Limb (tissue), 2 donors: ENCODE results near the gene PPP2R3A.

Experiments
- DNase-seq, 2 donors: peaks; one replicate each; pipeline ENCODE4 v3.0.0-alpha.2; 2016; ENCODE audit errors: extremely low spot score in 2 of 2

Gene PPP2R3A

DNA sequence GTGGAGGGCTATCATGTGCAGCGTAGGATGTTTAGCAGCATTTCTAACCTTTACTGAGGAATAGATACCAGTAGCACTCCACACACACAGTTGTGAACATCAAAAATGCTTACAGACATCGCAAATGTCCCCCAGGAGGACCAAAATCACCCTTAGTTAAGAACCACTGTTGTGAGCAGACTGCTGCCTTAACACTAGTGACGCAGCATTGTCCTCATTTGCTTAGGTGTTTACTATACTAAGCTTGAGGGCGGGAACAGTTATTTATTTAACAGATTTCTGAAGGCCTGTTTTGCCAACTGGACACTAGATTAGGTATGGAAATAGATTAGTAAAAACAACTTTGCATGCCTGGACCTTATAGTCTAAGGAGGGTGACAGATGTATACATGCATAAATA, 2.3 kb downstream of the PPP2R3A start:
- no peak for DNase-seq

DNA sequence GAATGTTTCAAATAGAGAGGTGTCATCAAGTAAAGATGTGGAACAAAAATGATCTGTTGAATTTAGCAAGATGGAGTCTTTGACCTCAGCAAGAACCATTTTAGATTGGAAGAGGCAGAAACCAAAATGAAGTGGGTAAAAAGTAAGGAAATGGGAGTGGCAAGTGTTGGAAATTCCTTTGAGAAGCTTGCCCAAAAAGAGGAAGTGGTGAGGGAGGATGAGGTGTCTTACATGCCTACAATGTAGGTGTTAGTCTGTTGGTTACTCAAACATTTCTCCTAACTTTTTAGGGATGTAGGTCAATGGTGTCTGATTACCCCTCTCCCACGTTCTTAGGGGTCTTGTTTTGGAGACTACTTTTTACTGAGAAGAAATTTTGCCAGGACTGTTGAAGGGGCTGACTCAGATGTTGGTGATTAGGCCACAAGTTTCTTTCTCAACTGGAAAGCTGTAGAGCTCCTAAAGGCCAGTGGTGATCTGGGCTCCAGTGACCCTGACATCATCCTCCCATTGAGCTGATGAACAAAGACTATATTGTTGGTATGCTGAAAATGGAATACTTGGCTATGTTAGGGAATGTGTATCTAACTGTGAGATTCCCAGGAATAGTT, 5.1 kb downstream of the PPP2R3A start:
- no peak for DNase-seq

DNA sequence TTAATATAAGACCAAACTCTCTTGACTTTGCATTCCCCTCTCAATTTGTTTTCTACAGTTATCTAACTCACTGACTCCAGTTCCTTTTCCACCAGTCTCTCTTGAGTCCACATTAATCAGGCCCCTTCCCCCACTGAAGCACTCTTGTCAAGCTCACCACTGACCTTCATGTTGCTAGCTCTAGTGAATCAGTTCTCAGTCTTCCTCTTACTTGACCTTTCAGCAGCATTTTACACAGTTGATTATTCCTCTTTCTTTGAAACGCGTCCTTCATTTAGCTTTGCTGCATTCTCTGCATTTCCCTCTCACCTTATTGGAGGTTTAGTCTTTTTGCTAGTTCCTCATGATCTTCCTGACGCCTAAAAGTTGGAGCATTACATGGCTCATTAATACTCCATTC, 8.3 kb downstream of the PPP2R3A start:
- no peak for DNase-seq

DNA sequence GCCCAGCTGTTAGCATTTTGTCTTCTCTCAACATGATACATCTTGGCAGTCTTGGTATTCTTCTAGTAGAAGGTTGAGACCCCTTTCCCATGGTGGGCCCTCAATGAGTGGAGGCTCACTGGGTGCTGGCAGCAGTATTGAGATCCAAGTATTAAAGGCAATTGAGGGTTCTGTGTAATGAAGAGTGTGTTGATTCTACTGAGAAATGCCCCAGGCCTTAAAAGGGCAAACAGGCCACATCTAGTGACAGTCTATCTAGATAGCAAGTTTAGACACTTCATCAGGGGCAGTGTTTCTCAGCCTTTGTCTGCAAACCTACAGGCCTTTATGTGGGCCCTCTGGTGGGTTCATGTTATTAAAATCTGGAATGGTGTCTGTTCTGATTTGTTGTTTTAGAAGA, 9.5 kb downstream of the PPP2R3A start:
- no peak for DNase-seq

DNA sequence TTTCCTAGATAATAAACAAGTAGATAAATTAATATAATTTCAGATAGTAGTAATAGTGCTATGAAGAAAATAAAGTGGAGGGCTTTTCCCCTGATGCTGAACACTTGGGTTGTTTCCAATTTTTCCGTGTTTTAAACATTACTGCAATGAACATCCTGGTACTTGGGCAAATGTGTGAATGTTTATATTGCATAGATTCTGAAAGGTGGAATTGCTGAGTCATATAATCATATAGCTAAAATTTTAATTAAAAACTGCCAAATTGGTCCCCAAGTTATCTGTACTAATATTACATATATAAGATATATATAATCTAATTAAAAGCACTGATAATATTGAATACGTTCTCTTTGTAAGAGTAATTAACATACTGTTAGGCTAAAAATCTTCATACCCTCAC, 10.0 kb downstream of the PPP2R3A start:
- DNase-seq: no peak

DNA sequence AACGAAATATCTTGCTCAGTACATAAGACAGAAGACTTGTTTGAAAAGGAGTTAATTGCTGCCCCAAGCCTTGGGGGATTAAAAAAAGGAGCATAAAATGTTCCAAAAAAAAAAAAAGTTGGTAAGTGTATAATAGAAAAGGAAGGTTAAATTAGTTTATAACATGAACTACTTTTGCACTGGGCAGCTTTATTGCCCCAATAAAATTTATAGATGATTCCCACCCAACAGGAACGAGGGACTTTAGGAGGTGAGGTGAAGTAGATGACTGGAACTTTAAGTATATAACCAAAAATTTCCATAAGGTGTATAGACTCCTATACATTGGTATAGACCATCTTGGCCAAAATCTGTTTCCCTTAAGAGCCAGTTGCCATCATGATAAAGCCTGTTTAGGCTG, 14.8 kb downstream of the PPP2R3A start:
- DNase-seq: no peak

DNA sequence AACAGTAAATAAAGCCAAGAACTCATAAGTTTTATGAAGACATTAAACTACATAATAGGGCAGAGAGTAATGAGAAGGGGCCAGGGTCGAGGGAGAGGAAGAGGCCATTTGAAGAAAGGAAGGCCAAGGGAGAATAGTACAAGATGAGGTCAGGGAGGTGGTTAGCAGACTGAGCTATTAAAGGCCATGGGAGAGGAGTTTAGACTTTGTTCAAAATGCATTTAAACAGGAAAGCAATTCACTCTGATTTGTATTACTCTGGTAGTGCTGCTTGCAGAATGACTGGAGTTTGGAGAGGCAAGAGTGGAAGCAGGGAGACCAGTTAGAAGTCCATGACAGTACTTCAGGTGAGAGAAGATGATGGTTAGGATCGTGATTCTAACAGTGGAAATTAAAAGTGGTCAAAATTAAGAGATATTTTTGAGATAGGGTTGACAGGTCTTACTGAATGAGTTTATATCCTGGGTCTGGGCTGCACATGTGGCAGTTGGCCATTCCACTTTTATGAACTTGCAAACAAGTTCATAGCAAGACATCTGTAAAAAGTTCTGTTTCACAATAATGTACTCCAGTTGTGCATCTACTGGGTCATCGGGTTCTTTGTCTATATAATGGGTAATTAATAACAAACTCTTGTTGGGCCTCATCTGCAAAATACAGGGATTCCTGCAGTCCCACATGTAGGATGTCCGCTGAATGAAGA, 16.3 kb downstream of the PPP2R3A start:
- no peak for DNase-seq

DNA sequence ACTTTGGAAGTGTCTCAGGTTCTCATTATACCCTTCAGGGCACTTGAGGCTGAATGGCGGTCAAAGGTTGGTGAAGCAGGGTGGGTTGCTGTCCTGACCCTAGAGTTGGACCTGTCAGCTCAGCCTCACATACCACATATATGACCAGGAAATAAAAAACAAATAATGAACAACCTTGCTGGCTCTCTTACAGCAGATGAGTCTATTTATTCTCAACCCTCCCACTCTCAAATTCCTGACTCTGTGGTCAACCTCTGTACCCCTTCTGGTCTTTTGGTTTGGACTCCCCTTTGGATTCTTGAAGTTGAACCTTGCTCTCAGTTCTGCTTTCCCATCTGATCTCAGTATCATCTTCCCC, 16.9 kb downstream of the PPP2R3A start:
- DNase-seq: no peak

DNA sequence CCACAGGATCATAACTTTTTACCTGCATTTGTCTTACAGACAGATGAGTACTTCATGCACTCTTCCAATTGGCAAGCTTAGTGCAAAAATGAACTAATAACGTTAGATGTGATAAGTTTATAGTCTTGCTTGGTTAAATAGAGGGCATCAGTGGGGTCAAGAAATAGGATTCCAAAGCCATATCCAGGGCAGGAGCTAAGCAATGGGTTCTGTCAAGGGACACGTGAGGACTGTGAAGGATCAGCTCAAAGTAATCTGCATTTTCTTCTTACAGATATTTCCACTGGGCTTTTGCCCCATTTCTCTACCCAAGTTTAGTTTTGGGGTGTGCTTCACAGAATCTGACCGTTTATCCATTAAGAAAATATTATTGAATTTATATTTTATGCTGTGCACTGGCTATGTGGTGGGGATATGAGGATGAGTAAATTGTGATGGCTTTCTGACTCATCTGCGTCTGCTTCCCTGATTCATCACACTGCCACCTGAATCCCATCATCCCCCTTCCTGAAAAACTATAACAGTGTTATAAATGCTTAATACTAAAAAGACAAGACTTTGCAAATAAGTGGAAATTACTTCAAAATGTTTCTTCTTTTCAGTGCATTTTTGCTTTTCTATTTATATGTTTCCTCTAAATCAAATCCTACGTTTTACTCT, 17.5 kb downstream of the PPP2R3A start:
- DNase-seq: no peak

DNA sequence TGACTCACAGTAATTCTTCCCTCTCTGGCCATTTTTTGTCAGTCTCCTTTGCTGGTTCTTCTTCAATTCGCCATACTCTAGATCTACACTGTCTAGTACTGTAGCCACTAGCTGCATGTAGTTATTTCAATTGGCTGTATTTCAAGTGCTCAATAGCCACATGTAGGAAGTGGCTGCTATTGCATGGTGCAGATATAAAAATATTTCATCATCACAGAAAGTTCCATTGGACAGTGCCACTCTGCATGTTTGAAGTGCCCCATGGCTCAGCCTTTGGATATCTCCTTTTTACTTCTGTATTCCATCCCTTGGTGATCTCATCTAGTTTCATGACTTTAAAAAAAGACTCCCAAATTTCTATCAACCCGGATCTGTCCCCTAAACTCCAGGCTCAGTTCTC, 22.1 kb downstream of the PPP2R3A start:
- DNase-seq: no peak

DNA sequence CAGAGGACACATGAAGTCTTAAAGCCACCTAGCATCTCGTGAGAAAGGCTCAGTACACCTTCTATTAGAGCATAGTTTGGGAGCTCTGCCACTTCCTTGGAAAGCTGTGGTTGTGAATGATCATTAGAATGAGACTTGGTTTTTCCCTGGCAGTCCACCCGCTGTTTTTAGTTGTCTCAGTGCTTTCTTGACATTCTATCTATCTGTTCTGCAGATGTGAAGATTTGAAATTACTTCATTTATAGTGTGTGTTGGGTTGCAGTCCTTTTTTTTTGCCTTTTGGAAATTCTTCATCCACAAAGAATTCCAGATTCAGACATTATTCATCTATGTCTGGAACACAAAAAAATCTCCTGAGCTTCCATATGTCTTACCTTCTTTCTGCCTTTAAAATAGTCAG, 23.7 kb downstream of the PPP2R3A start:
- DNase-seq: peak in 1 of 2 donors; percentile 9

DNA sequence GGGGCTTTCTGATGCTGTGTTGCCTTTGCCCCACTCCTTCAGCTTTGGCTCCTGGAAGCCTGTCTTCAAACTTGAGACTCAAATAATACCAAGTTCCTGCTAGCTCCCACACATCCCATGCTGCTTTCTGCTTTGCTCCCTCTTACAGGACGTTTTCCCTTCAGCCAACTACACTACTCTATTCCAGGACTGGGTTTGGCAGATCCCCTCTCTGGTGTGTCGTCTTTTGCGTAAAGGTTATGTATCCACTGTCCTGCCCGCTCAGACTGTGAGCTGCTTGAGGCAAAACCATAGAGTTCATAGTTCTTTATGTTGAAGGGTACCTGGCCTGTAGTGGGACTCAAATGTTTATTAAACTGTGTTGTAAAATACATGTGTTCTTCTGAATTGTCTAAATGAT, 25.4 kb downstream of the PPP2R3A start:
- no peak for DNase-seq

DNA sequence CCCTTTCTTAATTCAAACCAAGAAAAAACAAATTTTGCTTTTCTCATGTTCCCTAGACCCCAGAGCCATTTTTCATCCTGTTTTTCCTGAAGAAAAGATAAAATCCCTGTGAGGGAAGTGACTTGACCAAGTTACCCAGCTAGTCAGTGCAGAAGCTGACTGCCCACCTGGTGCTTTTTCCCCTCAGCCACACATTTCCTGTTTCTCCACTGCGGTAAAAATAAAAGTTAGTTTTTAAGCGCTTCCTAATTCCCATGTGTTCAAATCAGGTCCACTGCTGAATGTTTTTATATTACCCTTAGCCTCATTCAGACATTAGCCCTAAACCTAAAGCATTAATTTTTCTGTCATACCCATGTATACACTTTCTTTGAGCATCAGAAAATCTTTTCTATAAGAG, 26.1 kb downstream of the PPP2R3A start:
- DNase-seq: no peak

DNA sequence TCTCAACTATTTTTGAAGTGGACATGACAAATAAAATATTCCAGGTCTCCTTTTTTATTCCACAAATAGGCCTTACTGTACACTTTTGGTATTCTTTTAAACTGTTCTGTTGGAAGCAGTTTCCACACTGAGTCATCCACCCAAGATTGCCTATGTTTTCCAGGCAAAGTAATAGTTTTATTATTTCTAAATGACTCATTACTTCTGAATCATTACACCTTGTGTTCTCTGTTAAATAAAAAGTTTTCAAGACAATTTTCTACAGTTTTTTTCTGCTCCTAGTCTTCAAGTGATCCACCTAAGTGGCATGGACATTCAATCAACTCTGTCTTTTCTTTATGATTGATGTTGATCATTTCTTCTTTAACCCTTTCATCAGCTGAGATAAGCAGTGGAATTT, 26.5 kb downstream of the PPP2R3A start:
- DNase-seq: no peak

DNA sequence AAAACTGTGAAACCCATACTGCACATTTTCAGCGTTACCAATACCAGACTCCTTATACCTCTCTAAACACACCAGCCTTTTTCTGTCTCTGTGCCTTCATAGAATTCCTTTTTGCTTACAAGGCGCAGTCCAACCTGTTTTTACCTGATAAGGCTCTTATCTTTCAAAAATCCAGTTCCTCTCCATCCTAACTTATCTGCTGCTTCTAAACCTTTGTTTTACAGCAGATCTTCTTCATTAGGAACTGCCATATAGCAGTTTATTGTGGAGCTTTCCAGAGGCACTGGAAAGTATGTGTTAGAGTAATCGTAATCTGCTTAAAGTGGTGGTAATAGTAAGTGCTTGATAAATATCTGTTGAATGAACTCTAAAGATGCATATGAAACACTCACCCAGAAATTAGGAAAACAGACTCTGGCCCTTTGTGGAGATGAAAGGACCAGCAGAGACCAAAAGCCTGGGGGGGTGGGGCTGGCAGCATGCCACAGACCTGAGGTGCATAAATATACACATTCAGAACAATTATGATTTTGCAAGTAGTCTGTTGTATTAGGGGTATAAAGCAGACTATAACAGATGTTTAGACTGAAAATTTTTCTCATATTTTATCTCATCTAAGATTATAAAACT, 29.3 kb downstream of the PPP2R3A start:
- DNase-seq: no peak

DNA sequence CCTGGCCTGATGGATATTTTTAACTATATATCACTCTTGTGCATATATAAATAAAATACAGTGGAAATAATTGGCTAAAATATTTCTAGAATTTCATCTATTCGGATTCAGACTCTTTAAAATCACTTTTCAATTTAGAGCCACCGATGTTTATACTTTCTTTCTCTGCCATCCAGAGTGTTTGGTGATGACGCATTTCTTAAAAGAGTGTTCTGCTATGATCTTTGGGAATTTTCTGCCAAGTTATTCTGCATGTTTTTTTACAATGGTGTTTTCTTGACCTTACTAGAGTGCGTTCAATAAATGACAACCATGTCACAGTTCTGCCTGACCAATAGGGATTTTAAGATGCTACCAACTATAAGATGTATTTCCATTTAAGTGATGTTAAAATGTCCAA, 30.2 kb downstream of the PPP2R3A start:
- DNase-seq: no peak

DNA sequence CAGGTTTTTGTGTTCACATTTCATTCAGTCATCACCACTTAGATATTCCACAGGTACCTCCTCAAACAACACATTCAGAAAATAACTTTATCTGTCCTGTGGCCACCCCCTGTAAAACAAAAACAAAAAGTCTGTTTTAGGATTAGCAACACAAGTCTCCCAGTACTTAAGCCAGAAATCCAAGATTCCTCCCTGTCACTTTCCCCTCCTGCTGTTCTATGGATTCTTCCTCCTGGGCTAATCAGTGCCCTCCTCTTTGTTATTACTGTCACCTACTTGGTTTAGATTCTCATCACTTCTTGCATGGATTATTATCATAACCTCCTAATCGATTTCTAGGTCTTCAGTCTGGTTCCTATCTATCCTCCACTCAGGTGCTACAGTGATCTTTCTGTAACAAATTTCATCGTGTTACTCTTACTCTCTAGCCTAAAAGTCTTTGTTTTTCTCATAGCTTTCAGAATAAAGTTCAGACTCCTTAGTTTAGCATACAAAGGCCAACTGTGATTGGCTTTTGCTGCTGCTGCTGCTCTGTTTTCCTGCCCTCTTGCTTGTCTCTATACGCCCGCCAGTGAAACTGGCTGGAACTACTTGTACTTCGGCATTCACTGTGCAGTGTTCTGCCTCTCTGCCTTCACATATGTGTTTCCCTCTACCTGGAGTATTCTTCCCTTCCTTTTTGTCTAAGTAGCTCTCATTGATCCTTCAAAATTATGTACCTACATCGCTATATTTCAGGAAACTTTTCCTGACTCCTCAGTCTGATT, 32.2 kb downstream of the PPP2R3A start:
- no peak for DNase-seq

DNA sequence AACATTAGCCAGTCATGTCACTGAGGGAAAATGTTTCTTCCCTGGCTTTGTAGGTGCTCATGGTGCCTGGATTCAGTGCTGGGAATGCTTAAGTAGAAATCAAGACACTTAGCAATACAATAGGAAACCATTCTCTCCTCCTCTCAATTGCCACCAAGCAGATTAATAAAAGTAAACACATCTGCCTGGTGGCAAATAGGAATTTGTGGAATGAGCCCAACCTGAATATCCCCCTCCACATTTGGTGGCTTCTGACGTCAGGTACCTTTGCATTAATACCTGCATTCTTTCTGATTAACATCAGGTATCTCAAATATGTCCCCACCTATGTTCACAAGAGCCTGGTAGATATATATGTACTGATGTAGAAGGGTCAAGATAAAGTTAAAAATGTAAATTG, 42.7 kb downstream of the PPP2R3A start:
- no peak for DNase-seq

DNA sequence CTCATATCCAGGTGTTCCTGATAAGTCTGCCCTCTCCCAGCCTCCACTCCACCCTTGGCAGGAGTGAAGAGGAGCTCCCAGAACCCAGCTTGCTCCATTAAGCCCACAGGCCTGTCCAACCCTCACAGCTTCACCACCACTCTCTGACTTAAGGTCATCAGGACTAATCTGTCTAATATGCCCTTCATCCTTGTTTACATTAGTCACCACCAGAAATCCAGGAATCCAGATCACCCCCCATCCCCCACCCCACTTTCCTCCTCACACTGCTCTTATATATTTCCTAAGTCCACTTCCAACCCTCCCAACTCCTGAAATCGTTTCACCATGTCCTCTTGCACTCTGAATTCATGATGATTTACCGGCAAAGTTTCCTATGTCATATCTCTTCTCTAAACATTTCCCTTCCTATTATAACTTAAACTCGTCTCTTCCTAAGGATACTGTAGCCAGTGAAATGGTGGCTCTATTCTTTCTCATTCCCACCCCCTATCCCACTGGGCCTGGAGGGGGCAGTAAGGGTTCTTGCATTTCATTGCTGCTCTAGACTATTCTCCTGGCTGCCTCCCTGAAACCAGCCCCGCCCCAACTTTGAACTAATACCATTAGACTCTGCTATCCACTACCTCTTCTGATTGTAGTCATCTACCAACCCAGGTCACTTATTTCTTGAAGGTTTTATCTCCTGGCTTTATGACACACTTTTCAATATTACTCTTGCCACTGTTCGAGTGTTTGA, 43.4 kb downstream of the PPP2R3A start:
- no peak for DNase-seq

DNA sequence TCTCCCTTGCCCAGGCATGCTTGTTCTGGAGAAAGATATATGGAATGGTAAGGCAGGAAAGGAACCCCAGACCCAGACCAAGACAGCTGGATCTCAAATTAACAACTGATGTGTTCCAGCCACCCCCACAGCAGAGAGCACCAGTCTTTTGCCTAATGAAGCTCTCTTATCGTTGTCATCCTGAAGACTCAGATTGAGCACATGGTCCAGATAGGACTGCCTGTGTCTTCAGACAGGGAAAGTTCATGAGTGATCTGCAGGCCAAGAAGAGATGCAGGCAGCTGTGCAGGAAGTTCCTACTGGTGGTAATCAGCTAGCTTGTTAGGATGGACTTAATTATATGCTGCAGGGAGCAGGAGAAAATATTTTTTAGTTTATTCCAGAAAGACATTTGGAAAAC, 53.3 kb downstream of the PPP2R3A start:
- DNase-seq: no peak

DNA sequence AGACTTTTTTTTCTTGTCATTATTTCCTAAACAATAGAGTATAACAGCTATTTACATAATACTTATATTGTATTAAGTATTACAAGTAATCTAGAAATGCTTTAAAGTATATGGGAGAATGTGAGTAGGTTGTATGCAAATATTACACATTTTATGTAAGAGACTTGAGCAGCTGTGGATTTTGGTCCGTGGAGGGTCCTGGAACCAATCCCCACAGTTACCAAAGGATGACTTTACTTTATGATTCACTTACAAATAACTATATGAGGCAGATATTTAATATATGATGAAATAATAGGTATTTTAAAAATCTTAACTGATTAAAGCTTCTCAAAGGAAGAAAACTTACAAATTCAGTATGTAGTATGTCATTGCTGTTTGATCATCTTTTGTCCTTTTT, 56.3 kb downstream of the PPP2R3A start:
- no peak for DNase-seq
